HG03135 (cell line): ENCODE measurements around the gene TADA1.
A peak's percentile ranks its signal among the peaks of the same experiment; 100 is the strongest.
"Not testable (repeated sequence)": the region's sequence is repeated elsewhere in the genome, so short reads cannot be mapped to it uniquely, and the experiment has no call there.

Experiments
- ATAC-seq: cut with Tn5 transposase; IDR thresholded peaks from one replicate; pipeline ENCODE4 v1.9.1; 2021; ENCODE audit warnings: mild to moderate bottlenecking, moderate library complexity; ENCODE audit not compliant: unreplicated experiment

The TADA1 gene

DNA sequence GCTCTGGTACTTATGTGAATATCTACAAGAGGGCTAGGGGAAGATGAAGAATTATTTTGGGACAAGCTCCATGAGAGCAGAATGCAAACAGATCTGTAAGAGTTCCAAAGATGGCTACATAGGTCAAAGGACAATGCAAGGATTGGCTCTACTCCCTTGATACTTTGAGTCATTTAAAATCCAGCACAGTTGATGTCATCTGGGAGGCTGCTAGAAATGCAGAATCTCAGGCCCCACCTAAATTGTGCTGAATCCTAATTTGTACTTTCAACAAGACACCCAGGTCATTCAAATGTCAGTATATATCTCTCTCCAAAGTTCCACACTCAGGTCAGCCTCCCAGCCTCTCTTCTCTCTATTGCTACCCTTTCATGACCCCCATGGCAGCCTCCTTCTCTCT is 23.7 kb upstream of the TADA1 start:
- ATAC-seq = no peak

DNA sequence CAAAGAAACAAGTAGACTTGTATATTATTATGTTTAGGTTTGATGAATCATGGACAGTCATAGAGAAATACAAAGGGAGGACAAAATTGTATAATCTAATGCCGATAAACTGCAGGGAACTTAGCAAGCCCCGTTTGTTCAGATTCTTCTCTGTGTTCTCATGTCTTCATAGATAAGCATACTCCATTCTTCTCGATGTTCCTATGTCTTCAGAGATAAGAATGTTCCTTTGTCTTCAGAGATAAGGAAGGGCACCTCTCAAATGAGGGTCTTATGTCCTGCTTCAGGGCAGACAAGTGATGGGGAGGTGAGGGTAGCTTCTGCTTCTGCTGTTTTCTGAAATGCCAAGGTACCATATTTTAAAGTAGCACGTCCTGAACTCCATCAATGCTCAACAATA is 19.7 kb upstream of the TADA1 start:
- no peak for ATAC-seq

DNA sequence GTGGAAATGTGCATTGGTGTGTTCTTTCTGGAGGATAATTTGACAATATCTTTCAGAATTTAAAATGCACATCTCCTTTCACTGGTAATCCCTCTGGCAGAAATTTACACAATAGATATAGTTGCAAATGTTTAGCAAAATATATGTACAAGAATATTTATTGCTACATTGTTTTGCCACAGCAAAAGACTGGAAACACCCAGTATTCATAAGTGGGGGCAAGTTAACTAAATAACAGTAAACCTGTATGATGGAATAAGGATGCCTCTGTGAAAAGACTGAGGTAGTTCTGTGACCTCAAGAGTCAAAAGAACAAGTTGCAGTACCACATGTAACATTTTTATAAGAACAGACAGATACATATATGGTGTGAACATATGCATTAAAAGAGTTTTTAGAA is 13.7 kb upstream of the TADA1 start:
- no peak for ATAC-seq

DNA sequence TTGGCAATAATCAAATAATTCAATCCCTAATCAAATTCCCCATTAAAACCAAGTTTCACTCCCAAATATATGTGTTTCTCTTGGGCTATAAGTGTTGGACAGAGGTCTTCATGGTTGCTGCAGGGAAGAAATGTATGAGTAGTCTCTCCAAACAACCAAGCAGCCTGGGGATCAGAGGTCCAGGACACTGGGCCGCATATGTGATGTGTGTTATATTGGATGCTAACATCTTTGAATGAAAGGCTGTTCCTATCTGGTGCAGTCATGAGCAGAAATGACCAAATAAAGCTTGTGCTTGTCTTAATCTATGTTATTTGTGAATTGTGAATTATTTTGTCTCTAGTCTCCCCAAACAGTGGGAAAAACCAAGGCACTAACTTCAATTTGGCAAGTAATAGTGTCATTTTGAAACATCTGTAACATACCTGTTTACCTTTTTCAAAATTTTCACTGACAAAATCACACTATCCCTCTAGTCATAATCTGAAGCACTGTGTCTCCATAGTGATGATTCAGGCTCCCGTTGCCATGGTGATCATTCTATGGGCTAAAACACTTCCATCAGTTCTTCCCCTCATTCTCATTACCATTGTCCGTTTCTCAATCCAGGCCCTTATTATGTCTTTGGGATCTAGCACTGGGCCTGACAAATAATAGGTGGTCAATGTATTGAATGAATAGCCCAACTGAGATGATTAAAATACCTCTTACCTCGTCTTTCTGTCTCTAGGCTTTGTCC is 12.5 kb upstream of the TADA1 start:
- ATAC-seq = no peak

DNA sequence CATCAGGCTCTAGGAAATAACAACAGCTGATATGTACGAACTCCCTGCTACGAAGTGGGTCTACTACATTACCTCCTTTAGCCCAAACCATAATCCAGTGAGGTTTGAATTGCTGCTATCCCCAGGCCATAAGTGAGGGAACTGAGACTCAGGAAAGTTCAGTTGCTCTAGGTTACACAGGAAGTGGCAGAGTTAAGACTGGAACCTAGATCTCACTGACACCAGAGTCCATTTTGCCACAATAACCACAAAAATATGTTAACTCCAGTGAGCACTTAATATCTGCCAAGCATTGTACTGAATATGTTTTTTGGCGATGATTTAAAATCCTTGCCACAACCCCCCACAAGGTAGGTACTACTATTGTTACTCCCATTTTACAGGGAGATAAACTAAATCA is 8.9 kb upstream of the TADA1 start:
- ATAC-seq = no peak

DNA sequence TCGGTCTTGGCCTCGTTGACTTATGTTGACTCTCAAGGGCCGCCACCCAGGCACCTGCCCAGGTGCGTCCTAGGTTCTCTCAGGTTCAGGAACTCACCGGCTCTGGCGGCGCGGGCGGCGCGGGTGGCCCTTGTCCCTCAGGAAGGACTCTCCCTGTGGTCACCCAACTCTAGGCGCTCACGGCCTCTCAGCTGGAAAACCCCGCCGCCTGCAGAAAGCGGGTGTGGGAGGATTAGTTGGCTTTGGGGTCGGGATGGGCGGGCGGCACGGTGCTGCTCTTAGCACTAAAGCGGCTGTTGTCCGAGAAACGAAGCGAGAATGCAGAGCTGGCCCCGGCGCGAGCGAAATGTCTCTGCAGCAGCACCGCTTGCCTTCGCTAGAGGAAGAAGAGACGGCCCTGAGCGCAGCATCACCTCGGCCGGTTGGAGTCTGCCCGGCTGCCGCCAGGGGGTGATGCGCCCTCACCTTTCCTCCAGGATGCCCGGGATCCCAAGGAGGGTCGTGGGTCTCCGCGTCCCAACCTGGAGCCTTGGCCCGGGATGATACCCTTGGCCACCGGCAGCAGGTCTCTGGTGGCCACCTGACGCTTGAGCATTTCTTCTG is 8.1 kb upstream of the TADA1 start:
- ATAC-seq = peak; percentile 78

DNA sequence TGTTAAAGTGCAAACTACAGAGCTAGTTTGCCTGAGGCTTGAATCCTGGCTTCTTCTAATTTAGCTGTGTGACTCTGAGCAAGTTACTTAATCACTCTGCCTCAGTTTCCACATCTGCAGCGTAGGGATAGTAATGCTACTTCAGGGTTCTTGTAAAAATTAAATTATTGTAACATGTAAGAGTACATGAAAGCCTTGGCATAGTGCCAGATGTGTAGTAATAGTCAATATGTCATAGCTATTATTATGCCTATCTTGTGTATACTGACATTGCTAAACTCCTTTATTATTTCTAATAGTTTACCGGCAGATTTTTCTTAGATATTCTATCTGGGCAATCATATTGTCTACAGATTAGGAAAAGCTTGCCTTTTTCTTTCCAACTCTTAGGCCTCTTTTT is 6.8 kb upstream of the TADA1 start:
- no peak for ATAC-seq

DNA sequence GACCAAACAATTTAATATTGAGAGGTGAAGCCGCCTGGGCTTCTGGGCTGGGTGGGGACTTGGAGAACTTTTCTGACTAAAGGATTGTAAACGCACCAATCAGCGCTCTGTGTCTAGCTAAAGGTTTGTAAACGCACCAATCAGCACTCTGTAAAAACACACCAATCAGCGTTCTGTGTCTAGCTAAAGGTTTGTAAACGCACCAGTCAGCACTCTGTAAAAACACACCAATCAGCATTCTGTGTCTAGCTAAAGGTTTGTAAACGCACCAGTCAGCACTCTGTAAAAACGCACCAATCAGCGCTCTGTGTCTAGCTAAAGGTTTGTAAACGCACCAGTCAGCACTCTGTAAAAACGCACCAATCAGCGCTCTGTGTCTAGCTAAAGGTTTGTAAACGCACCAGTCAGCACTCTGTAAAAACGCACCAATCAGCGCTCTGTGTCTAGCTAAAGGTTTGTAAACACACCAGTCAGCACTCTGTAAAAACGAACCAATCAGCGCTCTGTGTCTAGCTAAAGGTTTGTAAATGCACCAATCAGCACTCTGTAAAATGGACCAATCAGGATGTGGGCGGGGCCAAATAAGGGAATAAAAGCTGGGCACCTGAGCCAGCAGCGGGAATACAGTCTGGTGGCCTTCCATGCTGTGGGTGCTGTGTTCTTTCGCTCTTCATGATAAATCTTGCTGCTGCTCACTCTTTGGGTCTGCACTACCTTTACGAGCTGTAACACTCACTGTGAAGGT is 2.3 kb upstream of the TADA1 start:
- ATAC-seq = not testable (repeated sequence)

DNA sequence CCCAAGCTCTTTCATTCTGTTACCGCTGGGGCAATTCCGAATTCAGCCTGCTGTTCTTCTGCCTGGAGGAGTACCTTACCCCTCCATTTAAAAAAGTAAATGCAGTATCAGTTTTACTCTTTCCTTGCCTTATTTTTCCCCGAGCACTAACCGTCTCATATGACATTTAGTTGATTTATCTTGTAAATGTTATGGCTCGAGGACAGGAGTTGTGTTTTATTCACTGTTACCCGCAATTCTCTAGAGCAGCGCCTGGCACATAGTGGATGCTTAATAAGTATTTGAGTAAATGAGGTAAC is 425 bp upstream of the TADA1 start:
- peak; percentile 3 for ATAC-seq

DNA sequence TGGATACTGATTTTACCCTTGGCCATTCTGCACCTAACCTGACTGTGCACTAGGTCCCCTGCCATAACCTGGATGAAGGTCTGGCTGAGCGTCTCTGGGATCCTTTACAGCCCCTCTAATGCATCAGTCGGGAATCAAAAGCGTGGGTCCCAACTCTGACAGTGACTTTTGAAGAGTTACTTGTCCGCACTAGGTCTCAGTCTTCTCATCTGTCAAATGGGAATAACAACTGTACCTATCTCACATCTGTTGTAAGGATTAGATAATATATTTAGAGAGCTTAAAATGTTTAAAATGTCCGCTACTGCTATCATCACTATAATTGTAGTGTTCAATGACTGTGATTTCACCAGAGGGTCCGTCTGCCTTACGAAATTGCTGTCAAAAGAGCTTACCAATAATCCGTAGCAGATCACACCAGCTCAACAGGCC is 746 bp downstream of the TADA1 start:
- no peak for ATAC-seq

DNA sequence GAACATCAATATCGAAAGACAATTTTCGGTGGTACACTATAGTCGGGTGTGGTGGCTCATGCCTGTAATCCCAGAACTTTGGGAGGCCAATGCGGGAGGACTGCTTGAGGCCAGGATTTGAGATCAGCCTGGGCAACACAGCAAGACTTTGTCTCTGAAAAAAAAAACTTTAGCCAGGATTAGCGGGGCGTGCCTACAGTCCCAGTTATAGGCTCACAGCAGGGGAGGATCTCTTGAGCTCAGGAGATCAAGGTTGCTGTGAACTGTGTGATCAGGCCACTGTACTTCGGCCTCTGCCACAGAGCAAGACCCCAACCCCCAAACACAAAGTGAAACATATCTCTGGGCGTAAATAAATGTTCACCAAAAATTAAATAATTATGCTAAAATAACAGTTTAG is 1.6 kb downstream of the TADA1 start:
- no peak for ATAC-seq

DNA sequence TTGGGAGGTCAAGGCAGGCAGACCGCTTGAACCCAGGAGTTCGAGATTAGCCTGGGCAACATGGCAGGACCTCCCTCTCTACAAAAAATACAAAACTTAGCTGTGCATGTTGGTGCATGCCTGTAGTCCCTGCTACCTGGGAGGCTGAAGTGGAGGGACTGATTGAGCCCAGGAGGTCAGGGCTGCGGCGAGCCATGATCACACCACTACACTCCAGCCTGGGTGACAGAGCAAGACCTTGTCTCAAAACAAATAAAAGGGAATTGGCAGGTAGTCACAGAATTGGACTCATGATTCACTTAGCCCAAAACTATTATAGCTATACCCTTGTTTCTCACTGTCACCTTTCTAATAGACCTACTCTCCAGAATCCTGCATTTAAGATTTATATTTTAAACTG is 5.5 kb downstream of the TADA1 start:
- no peak for ATAC-seq

DNA sequence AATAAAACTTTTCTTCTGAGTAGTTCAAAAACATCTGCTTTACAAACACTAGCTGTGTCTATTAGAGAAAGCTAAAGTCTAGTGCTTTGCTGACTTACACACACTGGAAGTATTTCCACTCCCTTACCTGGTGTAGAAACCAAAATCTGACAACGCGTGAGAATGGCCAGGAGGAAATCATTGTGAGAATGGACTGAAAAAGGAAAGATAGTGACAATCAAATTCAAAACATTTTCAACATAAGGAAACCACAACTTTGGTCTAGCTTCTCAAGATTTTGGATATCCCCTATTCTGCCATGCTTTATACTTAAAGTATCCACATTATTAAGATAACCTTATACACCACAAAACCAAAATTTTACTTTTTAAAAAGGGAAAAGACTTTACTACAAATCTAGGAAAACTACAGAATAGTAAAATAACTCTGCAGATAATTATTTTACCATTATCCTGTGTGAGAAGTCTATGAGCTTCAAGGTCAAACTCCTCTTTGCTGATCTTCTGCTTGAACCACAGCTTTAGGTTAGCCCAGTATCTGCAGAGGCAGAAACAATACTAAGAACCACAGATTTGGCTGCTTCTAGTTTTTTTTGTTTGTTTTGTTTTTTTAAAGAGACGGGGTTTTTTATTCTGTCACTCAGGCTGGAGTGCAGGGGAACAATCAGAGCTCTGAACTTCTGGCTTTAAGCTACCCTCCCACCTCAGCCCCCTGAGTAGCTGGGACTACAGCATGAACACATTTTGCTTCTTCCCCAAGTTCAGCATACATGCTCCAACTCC is 6.6 kb downstream of the TADA1 start:
- ATAC-seq = peak; percentile 46

DNA sequence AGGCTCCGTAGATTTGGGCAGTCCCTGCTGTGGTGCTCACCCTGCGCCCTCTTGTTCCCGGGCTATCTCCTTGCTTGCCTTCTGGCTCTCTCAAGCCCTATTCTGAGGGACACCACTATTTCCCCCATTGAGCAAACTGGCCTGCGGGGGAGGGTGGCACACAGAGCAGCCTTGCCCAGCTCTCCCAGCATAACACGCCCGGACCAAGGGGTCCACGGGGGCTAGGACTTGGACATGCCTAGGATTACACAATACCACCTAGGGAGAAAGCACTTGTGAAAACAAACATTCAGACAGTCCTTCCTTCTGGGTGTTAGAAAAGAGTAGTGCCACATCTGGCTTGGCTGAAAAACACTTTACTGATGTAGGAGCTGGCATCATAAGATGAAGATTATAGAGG is 7.4 kb downstream of the TADA1 start:
- ATAC-seq = no peak

DNA sequence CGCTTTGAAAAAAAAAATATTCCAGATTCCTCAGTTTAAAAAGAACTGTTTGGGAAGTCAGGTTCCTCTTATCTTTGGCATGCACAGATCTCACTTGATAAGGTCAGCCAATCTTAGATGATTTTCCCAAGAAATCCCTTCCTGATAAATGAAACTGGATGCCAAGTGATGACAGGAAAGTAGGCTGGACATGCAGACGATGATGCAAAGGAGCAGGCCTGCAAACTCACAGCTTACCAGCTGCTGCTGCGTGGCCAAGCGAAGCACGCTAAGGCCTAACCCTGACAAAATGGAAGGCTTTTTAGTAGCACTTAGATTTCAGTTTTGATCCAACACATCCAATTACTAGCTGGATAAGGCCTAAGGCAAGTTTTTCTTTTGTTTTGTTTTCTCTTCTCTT is 10.1 kb downstream of the TADA1 start:
- no peak for ATAC-seq

DNA sequence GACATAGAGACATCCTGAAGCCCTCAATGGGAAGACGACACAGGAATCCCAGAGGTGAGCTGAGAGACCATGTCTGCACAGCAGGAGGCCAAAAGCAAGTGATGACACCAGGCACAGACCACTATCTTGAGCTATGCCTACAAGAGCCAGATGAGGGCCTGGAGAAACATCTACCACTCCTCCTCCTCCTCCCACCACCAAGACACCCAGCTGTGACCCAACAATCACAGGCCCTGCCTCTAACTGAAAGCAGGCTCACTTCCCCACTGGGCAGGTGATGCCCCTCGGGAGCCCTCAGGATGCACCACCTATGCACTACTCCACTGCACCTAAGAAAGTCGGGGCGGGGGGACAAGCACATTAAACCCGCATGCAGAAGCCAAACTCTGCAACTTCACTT is 16.5 kb downstream of the TADA1 start:
- no peak for ATAC-seq

DNA sequence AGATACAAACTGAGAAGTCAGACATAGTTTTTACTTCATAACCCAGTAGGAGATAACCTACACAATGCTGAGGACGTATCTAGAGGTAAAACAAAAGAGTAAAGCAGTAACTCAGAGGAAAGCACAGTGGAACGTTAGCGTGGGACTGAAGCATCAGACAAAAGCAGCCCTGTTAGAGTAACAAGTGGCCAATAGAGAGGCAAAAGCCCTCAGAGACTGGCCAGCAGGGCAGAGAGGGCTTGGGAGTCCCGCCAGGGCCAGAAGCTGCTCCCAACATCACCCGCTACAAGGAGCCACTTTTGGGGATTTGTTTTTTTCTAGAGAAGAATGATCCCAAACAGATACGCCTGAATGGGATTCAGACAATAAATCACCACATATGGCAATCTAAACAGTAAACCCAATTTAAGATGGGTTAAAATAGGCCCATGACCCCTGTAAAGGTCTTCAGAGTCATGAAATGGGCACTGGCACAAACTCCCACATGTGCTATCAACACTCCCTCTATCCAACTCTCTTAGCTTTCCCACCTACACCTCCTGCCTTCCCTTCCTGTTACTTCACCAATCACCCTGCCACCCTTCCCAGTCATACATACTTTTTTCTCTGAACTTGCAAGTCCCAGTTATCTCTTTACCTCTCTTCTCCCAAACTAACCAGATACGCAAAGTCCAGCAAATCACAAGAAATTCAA is 17.2 kb downstream of the TADA1 start:
- no peak for ATAC-seq

DNA sequence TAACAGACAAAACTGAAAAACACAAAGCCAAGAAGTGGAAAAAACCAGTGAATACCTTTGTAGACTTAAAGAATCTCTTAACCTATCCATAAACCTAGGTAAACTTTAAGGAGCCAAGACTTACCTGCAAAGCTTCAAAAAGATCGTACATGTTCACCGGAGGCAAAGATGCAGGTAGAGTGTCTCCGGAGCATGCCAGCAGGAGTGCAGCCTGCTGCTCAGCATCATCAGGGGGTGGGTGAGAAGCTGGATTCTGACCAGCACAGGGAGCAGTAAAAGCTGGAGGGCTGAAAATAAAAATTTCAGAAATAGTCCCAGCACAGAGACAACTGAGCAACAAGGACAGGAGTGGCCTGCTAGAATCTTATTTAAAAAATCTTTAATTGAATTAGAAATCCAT is 18.1 kb downstream of the TADA1 start:
- no peak for ATAC-seq

DNA sequence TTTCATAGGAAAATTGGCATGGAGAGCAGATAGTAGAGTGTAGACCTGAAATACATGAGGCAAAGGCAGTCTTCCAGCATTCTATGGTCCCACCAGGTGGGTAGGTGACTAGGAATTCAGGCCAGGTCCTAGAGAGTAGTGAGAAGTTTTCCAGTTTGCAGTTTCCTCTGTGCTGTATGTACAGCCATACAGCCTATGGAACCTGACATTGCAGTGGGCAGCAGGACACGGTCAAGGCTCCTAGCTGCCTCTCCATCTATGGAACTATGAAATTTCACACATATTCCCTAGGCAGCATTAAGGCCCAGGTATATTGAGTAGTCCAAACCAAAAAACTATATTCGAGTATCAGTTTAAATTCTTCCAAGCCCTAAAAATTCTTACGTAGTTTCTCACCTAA is 20.5 kb downstream of the TADA1 start:
- ATAC-seq = no peak

DNA sequence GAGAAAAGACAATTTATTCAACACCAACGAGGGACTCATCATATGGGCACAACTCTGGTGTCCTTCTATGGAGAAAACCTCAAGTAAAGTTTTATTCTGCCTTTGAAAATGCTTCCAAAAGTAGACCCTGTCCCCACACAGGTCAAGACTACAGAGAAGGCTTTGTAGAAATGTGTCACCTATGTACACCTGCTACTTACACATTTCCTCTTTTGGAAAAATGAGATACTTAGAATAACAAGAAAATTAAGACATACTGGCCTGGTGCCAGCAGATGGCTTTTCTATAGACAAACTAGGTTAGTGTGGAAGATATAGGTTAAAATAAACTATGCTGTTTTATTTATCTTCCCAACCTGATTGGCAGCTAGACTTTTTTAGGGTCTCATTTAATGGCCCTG is 23.1 kb downstream of the TADA1 start:
- no peak for ATAC-seq

DNA sequence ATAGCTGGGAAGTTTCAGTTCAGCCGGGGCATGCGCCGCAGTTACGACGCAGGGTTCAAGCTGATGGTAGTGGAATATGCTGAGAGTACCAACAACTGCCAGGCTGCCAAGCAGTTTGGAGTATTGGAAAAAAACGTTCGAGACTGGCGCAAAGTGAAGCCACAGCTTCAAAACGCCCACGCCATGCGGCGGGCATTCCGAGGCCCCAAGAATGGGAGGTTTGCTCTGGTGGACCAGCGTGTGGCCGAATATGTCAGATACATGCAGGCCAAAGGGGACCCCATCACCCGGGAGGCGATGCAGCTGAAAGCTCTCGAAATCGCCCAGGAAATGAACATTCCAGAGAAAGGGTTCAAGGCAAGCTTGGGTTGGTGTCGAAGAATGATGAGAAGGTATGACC is 26.9 kb downstream of the TADA1 start:
- no peak for ATAC-seq
